ENCODE measurements around the gene SH3BGRL. TPM values are rescaled to one million over a fixed set of nuclear protein-coding genes. Genes with fewer than 3 reads are reported as not detected.

Gene SH3BGRL
- total RNA-seq, 1 donor from 2014 or later: 53.0 TPM

DNA sequence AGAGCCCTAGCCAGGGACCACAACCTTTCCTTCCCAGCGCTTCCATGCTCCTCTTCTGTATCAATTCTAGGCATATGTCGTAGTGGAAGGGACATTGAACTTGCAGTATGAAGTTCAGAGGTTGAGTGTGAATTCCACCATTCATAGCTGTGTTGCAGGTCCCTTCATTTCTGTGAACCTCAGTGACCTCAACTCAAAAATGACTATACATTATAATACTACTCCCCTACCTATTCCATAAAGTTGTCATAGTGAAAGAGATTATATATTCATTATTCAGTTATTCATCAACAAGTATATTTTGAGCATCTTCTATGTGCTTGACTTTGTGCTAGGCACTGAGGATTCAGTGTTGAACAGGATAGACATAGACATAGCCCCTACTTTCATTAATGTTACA lies 28.0 kb downstream of the SH3BGRL start:
- peaks cover 1% of the 10 kb centered on the region for H3K4me1 Mint-ChIP-seq (ENCODE audit: low read depth)
- H3K27ac Mint-ChIP-seq: no peak overlapping the region
- intact Hi-C loops (cut with micrococcal nuclease): no loop called here
- no peak overlapping the region for H3K4me3 Mint-ChIP-seq (ENCODE audit: low read depth)
- no peaks in the 10 kb centered on the region for H3K27me3 Mint-ChIP-seq (ENCODE audit: low read depth)
- DNase-seq (ENCODE audit: low spot score): no peak
- no peaks in the 10 kb centered on the region for H3K9me3 Mint-ChIP-seq
- peaks cover 21% of the 10 kb centered on the region for H3K36me3 Mint-ChIP-seq (ENCODE audit: low read depth)

DNA sequence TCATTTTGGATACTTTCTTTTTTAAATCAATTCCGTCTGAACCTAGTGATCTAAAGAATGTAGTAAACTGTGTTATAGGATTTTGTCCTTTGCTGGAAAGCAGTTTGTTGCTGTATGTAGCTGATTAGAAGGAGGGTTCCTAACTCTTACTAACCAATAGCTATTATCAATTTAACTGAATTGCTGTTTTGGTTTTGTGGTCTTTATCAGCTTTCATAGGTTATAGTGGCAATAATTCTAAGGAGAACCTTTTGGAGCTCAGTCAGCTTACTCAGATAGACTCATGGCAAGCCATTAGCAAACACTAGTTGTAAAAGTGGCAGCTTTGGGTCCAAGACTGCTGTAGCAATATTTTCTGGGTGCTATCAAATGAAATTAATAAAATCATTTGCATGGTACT lies 29.6 kb downstream of the SH3BGRL start:
- H3K36me3 Mint-ChIP-seq (ENCODE audit: low read depth): peaks cover 25% of the 10 kb centered on the region

DNA sequence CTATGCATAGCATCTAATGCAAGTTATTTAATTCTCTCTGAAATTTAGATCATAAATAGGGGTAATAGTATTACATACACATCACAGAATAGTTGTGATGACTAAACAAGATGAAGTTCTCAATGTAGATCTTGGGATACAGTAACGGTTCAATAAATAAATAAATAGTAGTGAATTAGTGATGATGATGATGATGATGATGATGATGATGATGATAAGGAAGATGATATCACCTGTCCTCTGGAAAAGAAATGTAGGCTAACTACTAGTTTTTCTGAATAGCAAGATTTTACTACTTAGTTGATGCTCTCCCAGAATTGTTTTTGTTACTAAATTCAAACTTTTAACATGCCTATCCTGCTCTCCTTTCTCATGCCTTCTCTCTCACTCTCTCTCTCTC lies 30.3 kb downstream of the SH3BGRL start:
- Mint-ChIP-seq H3K9me3 (peaks cover 5% of the 10 kb centered on the region), H3K4me1 (ENCODE audit: low read depth) (peaks cover 1% of the 10 kb centered on the region), H3K36me3 (ENCODE audit: low read depth) (peaks cover 33% of the 10 kb centered on the region), H3K27me3 (ENCODE audit: low read depth) (no peaks in the 10 kb centered on the region), H3K27ac (no peak overlapping the region), H3K4me3 (ENCODE audit: low read depth) (no peak overlapping the region)
- intact Hi-C loops (cut with micrococcal nuclease): no loop called here
- no peak for DNase-seq (ENCODE audit: low spot score)

More for the DNA sequence above, 29.6 kb downstream of the SH3BGRL start:
- no peak for DNase-seq (ENCODE audit: low spot score)
- no peak overlapping the region for H3K4me3 Mint-ChIP-seq (ENCODE audit: low read depth)
- no peaks in the 10 kb centered on the region for H3K27me3 Mint-ChIP-seq (ENCODE audit: low read depth)
- peaks cover under 1% of the 10 kb centered on the region for H3K9me3 Mint-ChIP-seq
- peaks cover 1% of the 10 kb centered on the region for H3K4me1 Mint-ChIP-seq (ENCODE audit: low read depth)
- intact Hi-C loops (cut with micrococcal nuclease): no loop called here
- no peak overlapping the region for H3K27ac Mint-ChIP-seq

DNA sequence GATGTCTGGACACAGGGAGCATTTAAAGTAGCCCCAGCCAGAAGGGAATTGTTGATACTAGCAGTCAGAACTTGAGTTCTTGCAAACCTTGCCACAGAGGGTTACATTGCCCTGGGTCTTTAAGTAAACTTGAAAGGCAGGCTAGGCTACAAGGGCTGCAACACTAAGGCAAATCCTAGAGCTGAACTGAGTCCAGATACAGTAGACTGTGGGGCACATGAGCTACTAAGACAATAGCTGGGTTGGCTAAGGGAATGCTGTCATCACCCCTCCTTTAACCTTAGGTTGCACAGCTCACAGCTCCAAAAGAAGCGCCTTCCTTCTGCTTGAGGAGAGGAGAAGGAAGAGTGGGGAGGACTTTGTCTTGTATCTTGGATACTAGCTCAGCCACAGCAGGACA lies 35.6 kb downstream of the SH3BGRL start:
- Mint-ChIP-seq H3K27ac (no peak overlapping the region), H3K27me3 (ENCODE audit: low read depth) (no peaks in the 10 kb centered on the region), H3K4me3 (ENCODE audit: low read depth) (no peak overlapping the region), H3K9me3 (peaks cover 22% of the 10 kb centered on the region), H3K4me1 (ENCODE audit: low read depth) (no peaks in the 10 kb centered on the region), H3K36me3 (ENCODE audit: low read depth) (peaks cover 66% of the 10 kb centered on the region)
- intact Hi-C loops (cut with micrococcal nuclease): no loop called here
- no peak for DNase-seq (ENCODE audit: low spot score)

DNA sequence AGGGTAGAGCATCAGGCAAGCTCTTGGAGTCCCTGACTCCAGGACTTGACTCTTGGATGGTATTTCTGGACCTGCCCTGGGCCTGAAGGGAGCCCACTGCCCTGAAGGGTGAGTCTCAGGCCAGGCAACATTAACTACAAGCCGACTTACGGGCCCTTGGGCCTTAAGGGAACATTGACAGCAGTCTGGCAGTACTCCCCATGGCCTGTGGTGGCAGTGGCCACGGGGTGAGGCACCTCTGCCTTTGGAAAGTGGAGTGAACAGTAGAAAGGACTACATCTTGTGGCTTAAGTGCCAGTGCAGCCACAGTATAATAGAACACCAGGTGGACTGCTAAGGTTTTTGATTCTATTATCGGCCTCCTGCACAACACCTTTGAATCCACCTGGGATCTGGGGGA lies 36.3 kb downstream of the SH3BGRL start:
- Mint-ChIP-seq H3K4me3 (ENCODE audit: low read depth) (no peak overlapping the region), H3K36me3 (ENCODE audit: low read depth) (peaks cover 70% of the 10 kb centered on the region), H3K9me3 (peaks cover 22% of the 10 kb centered on the region), H3K27ac (no peak overlapping the region), H3K27me3 (ENCODE audit: low read depth) (no peaks in the 10 kb centered on the region), H3K4me1 (ENCODE audit: low read depth) (no peaks in the 10 kb centered on the region)
- no peak for DNase-seq (ENCODE audit: low spot score)
- intact Hi-C loops (cut with micrococcal nuclease): no loop called here

DNA sequence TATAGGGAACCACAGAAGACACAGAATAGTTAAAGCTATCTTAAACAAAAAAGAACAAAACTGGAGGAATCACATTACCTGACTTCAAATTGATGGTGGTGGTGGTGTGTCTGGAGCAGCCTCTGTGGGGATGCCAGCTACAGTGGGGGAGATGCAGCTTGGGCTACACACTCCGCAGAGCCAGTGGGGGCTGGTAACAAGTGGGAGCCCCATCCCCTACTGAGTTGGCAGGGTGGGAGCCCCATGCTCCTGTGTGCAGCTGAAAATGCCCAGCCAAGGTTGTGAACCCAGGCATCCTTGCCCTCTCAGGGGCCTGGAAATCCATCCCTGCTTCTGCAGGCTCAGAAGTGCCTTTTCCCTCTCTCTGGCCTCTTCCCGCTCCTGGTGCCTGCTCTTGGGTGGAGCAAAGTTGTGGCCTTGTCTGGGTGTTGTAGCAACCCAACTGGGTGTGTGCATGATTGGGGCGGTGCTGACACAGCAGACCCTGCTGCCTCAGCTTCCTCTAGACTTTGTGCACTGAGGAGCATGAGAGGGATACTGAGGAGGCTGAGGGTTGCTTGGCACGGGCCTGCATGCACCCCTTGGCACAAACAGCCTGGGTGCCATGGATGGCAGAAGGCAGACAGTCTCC lies 38.9 kb downstream of the SH3BGRL start:
- DNase-seq (ENCODE audit: low spot score): no peak
- H3K27ac Mint-ChIP-seq: no peak overlapping the region
- intact Hi-C loops (cut with micrococcal nuclease): no loop called here
- H3K4me3 Mint-ChIP-seq (ENCODE audit: low read depth): no peak overlapping the region
- no peaks in the 10 kb centered on the region for H3K27me3 Mint-ChIP-seq (ENCODE audit: low read depth)
- H3K9me3 Mint-ChIP-seq: peaks cover 22% of the 10 kb centered on the region
- no peaks in the 10 kb centered on the region for H3K4me1 Mint-ChIP-seq (ENCODE audit: low read depth)
- peaks cover 53% of the 10 kb centered on the region for H3K36me3 Mint-ChIP-seq (ENCODE audit: low read depth)

DNA sequence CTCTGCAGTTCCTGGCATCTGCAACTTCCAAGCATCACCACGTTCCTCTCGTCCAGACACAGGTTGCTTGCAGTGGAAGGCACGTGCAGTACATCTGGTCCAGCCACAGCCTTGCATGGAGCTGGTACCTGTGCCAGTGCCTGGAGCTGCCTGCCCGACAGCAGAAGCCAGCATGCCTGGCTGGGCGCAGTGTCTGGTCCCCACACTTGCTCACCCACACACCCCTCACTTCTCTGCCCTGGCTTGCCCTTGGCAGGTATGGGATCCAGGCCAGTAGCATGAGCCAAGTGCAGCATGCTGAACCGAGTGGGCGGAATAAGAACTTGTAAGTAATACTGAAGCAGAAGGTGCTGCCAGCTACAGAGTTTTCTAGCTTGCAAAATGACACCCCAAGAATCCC lies 39.9 kb downstream of the SH3BGRL start:
- Mint-ChIP-seq H3K4me3 (ENCODE audit: low read depth) (no peak overlapping the region), H3K27me3 (ENCODE audit: low read depth) (no peaks in the 10 kb centered on the region), H3K4me1 (ENCODE audit: low read depth) (no peaks in the 10 kb centered on the region), H3K9me3 (peaks cover 19% of the 10 kb centered on the region), H3K36me3 (ENCODE audit: low read depth) (peaks cover 48% of the 10 kb centered on the region), H3K27ac (no peak overlapping the region)
- intact Hi-C loops (cut with micrococcal nuclease): no loop called here
- DNase-seq (ENCODE audit: low spot score): no peak

DNA sequence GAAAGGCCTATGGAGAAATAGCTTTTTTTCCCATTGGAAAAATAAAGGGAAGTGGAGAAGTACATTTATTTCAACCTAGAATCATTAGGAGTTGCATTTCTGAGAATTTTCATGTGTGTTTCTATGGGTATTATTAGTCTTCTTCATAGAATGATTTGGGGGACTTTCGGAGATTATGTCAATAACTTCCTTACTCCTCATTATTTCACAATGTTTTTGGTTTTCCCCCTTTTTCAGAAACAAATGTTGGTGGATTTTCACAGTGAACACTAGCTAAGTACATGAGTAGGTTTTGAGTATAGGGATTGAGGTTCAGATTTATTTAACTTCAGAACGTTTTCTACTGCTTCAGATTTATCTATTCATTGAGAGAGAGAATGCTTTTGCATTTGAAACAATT lies 54.0 kb downstream of the SH3BGRL start:
- Mint-ChIP-seq H3K27me3 (ENCODE audit: low read depth) (no peaks in the 10 kb centered on the region), H3K36me3 (ENCODE audit: low read depth) (no peaks in the 10 kb centered on the region), H3K27ac (no peak overlapping the region), H3K4me3 (ENCODE audit: low read depth) (no peak overlapping the region), H3K9me3 (no peaks in the 10 kb centered on the region), H3K4me1 (ENCODE audit: low read depth) (peaks cover 2% of the 10 kb centered on the region)
- intact Hi-C loops (cut with micrococcal nuclease): no loop called here
- DNase-seq (ENCODE audit: low spot score): no peak

DNA sequence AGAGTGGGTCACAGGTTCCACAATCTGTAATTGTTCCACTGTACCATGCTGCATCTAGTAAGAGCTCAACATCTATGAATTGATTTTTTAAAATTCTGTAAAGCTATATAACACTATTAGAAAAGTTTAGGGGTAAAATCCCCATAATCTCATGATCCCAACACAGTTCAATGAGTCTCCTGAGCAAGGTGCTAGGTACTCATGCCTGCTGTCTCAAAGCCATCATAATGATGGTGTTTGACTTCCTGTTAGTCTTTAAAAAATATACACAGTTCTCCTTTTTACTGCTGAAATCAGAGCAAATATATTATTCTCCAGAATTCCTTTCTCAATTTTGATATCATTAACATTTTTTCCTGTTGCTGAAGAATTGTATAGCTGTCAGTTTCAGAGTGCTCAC lies 55.9 kb downstream of the SH3BGRL start:
- Mint-ChIP-seq H3K27ac (no peak overlapping the region), H3K4me3 (ENCODE audit: low read depth) (no peak overlapping the region), H3K4me1 (ENCODE audit: low read depth) (peaks cover 2% of the 10 kb centered on the region), H3K27me3 (ENCODE audit: low read depth) (no peaks in the 10 kb centered on the region), H3K36me3 (ENCODE audit: low read depth) (no peaks in the 10 kb centered on the region), H3K9me3 (no peaks in the 10 kb centered on the region)
- intact Hi-C loops (cut with micrococcal nuclease): no loop called here
- DNase-seq (ENCODE audit: low spot score): no peak

DNA sequence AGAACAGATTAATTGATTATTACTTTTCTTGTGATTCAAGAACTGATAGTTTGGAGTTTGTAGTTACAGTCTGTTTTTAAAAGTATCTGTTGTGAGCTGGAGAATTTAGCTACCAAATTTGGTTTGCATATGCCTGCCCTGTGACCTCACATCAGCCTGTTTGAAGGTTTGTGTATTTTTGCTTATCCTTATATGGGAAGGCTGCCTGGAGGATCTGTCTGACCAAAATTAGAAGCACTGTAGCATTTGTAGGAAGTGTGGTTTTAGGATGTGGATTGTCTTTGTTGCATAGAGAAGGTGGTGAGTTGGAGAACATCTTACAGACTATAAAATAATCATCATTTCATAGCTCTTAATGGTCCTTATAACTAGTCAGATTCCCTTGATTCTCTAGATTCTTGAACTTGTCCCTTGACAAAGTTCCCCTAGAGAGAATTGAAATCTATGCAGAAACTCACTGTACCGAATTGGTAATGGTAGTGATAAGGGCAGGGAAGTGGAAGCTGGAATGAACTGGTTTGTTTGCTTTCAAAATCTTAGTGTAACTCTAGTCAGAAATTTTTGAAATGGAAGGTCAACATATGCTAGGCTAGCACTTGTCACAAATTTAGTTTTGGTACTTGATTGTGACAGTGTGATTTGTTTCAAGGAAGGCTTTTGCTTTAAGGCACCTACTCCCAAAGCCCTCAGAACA lies 57.3 kb downstream of the SH3BGRL start:
- Mint-ChIP-seq H3K27me3 (ENCODE audit: low read depth) (no peaks in the 10 kb centered on the region), H3K4me1 (ENCODE audit: low read depth) (peaks cover 5% of the 10 kb centered on the region), H3K4me3 (ENCODE audit: low read depth) (no peak overlapping the region), H3K36me3 (ENCODE audit: low read depth) (no peaks in the 10 kb centered on the region), H3K9me3 (no peaks in the 10 kb centered on the region), H3K27ac (no peak overlapping the region)
- DNase-seq (ENCODE audit: low spot score): no peak
- intact Hi-C loops (cut with micrococcal nuclease): no loop called here

DNA sequence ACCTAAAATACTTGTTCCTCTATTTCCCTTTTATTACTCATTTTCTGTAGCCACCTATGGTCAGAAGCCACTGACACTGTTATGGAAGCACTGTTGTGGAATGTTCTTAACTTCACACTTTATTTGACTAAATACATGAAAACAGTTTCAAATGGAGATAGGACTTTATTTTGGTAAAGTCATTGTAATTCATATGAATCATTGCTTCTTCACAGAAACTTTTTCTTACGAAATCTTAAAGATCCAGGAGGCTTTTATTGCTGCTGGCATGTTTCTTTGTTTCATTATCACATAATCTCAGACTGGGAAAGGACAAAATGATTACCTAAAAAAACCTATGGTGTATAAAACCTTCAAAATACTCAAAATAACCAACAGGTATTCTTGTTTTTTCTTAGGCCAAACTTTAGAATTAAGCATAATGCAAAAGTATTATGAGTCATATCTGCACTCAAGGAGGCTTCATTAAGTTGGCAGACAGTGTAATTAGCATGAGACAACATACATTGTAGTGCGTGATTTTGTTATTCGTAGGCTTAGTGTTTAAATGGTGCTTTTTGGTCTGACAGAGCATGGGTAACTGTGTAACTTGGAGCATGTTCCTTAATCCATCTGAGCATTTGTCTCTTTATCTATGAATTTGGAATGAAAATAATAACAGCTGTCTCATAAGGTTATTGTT lies 58.0 kb downstream of the SH3BGRL start:
- Mint-ChIP-seq H3K9me3 (no peaks in the 10 kb centered on the region), H3K27me3 (ENCODE audit: low read depth) (no peaks in the 10 kb centered on the region), H3K4me3 (ENCODE audit: low read depth) (no peak overlapping the region), H3K36me3 (ENCODE audit: low read depth) (no peaks in the 10 kb centered on the region), H3K4me1 (ENCODE audit: low read depth) (peaks cover 5% of the 10 kb centered on the region), H3K27ac (no peak overlapping the region)
- DNase-seq (ENCODE audit: low spot score): no peak
- intact Hi-C loops (cut with micrococcal nuclease): no loop called here

DNA sequence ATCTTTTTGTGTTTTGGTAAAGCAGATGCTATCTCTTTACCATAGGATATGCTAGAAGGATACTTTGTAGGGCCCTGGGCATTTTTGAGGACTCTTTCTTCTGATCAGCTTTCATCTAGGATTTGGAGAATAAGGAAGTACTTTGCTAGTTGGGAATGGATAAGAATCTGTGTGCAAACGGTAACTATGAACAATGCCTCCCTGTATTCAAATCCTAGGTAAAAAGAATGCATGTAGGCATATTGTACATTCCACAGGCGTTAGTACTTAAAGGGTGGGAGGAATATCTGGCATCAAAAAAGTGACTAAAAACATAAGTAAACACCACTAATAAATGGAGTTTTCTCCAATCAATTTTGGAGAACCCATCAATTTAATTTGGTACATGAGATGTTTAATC lies 59.7 kb downstream of the SH3BGRL start:
- Mint-ChIP-seq H3K27me3 (ENCODE audit: low read depth) (no peaks in the 10 kb centered on the region), H3K9me3 (no peaks in the 10 kb centered on the region), H3K36me3 (ENCODE audit: low read depth) (peaks cover 6% of the 10 kb centered on the region), H3K4me1 (ENCODE audit: low read depth) (peaks cover 5% of the 10 kb centered on the region), H3K27ac (no peak overlapping the region), H3K4me3 (ENCODE audit: low read depth) (no peak overlapping the region)
- intact Hi-C loops (cut with micrococcal nuclease): no loop called here
- no peak for DNase-seq (ENCODE audit: low spot score)

DNA sequence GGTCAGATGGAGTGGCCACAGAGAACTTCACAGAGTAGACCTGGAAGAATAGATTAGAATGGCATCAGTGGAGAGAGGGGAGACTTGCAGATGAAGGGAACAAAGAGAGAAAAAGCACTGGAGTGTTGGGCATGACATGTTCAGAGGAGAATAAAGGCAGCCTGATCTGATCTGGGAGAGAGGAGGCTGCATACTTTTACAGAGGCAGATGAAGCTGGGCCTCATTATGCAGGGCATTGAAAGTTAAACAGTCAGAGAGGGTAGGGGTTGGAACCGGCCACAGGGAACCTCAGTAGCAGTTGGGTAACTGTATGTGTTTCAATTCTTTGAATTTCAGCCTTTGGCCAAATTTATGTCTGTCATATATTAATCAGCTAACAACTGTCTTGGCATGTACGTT lies 61.2 kb downstream of the SH3BGRL start:
- DNase-seq (ENCODE audit: low spot score): no peak
- Mint-ChIP-seq H3K27me3 (ENCODE audit: low read depth) (no peaks in the 10 kb centered on the region), H3K4me1 (ENCODE audit: low read depth) (peaks cover 9% of the 10 kb centered on the region), H3K27ac (no peak overlapping the region), H3K36me3 (ENCODE audit: low read depth) (peaks cover 17% of the 10 kb centered on the region), H3K4me3 (ENCODE audit: low read depth) (no peak overlapping the region), H3K9me3 (peaks cover 2% of the 10 kb centered on the region)
- intact Hi-C loops (cut with micrococcal nuclease): no loop called here

All from activated T-helper 2 cell treated with anti-CD3 and anti-CD28 coated beads, Interferon-gamma antibody, Interleukin-2, Interleukin-4, amounts not matched to agents 10 μg/mL and 5 μg/mL and 100 μg/mL, durations not matched to agents 14 hours and 24 hours and 36 hours (primary cell).